Effector memory CD8-positive, alpha-beta T cell (primary cell): ENCODE measurements around the gene ETV6.

Source experiments
- ATAC-seq: fragments of 150-1000 bp; cut with Tn5 transposase; replicated peaks from 2 replicates; pipeline ENCODE4 v1.10.0; 2021; ENCODE audit warnings: mild to moderate bottlenecking, moderate library complexity
- DNase-seq, 3 experiments: peaks; one replicate each; pipeline ENCODE4 v3.0.0; 2021
- H3K27ac Mint-ChIP-seq, 2 donors: one replicate each; pipeline ENCODE4 v1.8.0; 2022; ENCODE audit warnings: mild to moderate bottlenecking in 2 of 2, mixed read lengths in 2 of 2, moderate library complexity in 2 of 2
- H3K27me3 Mint-ChIP-seq, 2 donors: one replicate each; pipeline ENCODE4 v1.8.0; 2022; ENCODE audit warnings: mixed read lengths in 2 of 2
- H3K36me3 Mint-ChIP-seq: one replicate; pipeline ENCODE4 v1.8.0; 2022; ENCODE audit warnings: mild to moderate bottlenecking, moderate library complexity, mixed read lengths; ENCODE audit not compliant: insufficient read depth
- H3K4me1 Mint-ChIP-seq, 2 donors: one replicate each; pipeline ENCODE4 v1.8.0; 2022; ENCODE audit warnings: low read depth in 2 of 2, mixed read lengths in 2 of 2
- H3K4me3 Mint-ChIP-seq, 2 donors: one replicate each; pipeline ENCODE4 v1.8.0; 2022; ENCODE audit warnings: mild to moderate bottlenecking in 2 of 2, mixed read lengths in 2 of 2, moderate library complexity in 2 of 2
- H3K9me3 Mint-ChIP-seq, 2 donors: one replicate each; pipeline ENCODE4 v1.8.0; 2022; ENCODE audit warnings: mixed read lengths in 2 of 2

Gene ETV6

DNA sequence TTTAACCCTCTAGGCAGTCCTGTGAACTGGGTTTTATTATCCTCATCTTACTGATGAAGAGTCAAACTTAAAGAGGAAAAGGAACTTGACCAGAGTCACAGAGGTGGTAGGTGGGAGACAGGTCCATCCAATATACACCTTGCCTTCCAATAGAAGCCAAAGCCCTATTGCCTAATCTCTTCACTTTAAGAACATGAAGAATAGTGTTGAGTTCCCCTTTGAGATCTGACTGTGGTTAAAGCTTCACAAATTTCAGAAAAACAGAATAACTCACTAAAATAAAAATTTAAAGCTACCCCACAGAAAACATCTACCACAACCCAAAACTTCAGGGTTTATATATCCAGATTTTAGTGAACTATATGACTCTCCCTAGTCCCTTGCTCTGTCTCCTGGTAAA, 115.4 kb downstream of the ETV6 start:
- peaks cover 36 to 49% of the 10 kb centered on the region in 2 donors for H3K4me1 Mint-ChIP-seq
- H3K4me3 Mint-ChIP-seq: no peak overlapping the region

DNA sequence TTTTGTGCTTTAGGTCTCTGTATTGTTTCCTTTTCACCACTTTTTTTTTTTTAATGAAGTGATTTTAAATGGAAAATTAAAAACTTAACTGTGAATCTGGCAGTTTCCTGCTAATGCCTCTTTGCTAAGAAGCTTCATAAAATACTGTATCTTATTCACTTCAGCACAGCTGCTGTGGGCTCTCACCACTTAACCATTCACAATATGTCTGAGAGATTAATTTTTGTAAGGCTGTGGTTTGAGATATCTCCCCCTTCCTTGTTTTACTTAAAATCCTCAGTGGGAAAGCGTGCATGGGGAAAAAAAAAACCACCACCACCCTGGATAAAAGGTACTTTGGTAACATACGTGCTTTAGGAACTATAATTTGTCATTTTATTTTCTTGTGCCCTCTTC, 115.9 kb downstream of the ETV6 start:
- Mint-ChIP-seq H3K27me3 (no peaks in the 10 kb centered on the region), H3K4me1 (peaks cover 39 to 51% of the 10 kb centered on the region in 2 donors), H3K36me3 (peaks cover 5% of the 10 kb centered on the region), H3K4me3 (peak overlapping the region; percentile 13 to 35), H3K9me3 (no peaks in the 10 kb centered on the region), H3K27ac (peak overlapping the region; percentile 48 to 83)
- no peak for ATAC-seq
- no peak for DNase-seq

More for the DNA sequence above, 115.4 kb downstream of the ETV6 start:
- Mint-ChIP-seq H3K27me3 (no peaks in the 10 kb centered on the region), H3K27ac (no peak overlapping the region), H3K9me3 (no peaks in the 10 kb centered on the region), H3K36me3 (peaks cover 5% of the 10 kb centered on the region)
- ATAC-seq: no peak
- DNase-seq: no peak

DNA sequence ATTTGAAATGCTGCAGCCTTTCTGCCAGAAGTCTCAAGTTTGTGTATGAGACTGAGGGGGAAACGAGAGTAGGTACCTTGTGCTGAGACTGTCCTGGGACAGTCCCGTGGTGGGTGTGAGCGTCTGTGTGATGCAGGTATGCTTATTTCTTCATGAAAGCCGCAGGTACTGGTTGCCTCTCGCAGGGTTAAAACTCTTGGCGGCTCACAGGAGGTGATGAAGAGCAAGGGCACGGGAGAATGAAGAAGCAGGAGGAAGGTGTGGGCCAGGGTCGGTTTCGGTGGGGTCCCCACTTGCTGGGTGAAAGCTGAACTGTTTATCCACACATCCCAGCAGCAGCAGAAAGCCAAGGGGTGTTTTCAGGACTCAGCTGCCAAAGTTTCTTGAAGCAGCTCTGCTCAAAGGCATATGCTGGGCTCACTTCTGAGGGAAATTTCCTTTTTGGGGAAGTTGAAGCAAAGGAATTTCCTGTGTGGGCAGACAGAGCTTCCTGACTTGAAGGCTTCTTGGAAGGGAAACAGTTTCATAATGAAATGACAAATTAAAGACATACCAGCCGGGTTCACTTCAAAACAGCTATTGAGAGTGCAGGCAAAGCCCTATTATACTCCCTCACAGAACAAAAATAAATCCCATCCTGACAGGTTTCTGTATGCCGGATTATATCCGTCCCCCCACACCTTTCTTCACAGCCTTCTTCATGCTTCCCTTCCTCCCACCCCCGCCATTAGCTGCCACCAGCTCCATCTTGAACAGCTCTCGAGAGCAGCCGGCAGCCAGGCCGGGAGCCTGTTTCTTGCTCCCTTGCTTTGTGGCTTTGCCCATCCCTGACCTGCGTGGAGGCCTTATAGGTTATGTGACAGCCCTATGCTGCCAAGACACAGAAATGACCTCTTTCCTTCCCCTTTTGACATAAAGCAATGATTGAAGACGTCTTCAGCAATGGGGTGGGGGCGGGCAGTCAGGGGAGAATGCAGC, 116.6 kb downstream of the ETV6 start:
- Mint-ChIP-seq H3K27me3 (no peaks in the 10 kb centered on the region), H3K9me3 (no peaks in the 10 kb centered on the region), H3K4me3 (peak overlapping the region; percentile 13 to 35), H3K36me3 (peaks cover 5% of the 10 kb centered on the region), H3K4me1 (peaks cover 39 to 52% of the 10 kb centered on the region in 2 donors), H3K27ac (peak overlapping the region; percentile 48 to 83)
- ATAC-seq (peak; percentile 69), DNase-seq (no peak)

DNA sequence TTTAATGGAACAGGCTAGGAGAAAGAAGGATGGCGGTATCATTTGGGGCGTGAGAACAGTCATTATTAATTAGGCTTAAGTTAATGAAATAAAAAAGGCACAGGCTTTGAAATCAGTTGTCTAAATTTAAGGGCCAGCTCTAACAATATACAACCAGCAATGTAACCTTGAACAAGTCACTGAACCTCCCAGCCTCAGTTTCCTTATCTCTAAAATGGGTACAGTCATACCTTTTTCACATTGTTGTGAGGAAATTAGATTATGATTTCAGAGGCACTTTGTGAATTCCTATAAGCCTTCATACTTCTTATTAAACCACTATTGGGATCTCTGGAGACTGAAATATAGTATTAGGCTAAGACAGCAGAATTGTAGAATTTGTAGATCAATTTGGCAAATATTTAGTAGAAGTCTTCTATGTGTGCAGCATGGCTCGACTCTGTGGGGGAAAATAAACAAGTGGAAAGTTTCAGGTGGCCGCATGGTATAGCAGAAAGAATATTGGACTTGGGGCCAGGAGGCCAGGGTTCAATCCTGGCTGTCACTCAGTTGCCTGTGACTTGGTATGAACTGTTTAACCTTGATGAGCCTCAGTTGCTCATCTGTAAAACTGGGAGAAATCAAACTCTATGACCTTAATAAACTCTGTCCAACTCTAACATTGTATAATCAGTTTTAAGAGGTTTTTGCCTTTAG, 117.7 kb downstream of the ETV6 start:
- DNase-seq (no peak), ATAC-seq (no peak)
- H3K9me3 Mint-ChIP-seq: no peaks in the 10 kb centered on the region
- peaks cover 39 to 53% of the 10 kb centered on the region in 2 donors for H3K4me1 Mint-ChIP-seq
- no peaks in the 10 kb centered on the region for H3K27me3 Mint-ChIP-seq
- H3K4me3 Mint-ChIP-seq: no peak overlapping the region
- peak overlapping the region in 1 of 2 donors; percentile 7 for H3K27ac Mint-ChIP-seq
- peaks cover 5% of the 10 kb centered on the region for H3K36me3 Mint-ChIP-seq

DNA sequence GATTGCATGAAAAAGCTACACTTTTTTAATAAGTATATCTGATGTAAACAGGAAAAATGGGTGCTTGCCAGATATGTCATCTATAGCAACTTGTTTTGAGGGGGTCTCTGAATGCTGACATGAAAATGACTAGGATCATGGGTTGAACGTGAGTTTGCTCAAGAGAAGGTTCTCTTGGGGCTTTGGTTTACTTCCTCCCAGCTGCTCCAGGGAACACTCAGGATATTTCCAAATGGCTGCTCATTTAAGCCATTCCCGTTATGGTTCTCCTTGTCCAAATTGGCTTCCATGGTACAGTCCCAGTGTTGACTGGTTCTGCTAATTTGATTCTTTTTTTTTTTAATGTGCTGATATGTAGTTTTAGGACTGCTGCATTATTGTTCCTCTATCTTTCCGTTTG, 118.3 kb downstream of the ETV6 start:
- DNase-seq: no peak
- no peak for ATAC-seq
- Mint-ChIP-seq H3K36me3 (peaks cover 5% of the 10 kb centered on the region), H3K9me3 (no peaks in the 10 kb centered on the region), H3K4me3 (no peak overlapping the region), H3K27me3 (no peaks in the 10 kb centered on the region), H3K4me1 (peaks cover 39 to 51% of the 10 kb centered on the region in 2 donors), H3K27ac (no peak overlapping the region)

DNA sequence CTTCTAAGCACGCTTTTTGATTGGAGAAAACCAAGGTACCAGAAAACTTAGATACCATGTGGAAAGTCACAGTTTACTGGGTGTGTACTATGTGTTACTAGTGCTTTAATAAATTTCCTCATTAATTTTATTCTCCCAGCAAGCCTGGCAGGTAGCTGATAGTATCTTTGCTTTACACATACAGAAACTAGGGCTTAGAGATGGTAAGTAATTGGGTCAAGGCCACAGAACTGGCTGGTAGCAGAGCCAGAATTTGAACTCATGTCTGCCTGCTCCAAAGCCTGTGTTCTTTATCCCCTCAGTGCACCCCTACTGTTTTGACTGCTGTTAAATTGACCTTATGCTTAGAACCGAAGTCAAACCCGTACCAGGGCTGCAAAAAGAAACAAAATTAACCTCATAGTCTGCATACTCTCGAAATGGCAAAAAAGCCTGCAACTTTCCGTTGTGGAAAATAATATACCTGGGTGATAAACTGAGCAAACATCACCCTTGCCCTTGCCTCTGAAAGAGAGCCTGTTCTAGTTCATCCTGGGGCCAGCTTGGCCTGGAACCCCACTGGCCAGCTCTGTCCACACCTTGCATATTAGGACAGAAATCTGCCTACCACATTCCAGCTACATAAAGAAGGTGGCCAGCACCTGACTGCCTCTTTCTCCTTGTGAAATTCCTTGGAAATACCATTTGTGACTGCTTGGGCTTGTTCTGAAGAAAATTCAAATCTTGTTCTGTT, 118.9 kb downstream of the ETV6 start:
- Mint-ChIP-seq H3K27ac (no peak overlapping the region), H3K9me3 (no peaks in the 10 kb centered on the region), H3K4me3 (no peak overlapping the region), H3K36me3 (peaks cover 5% of the 10 kb centered on the region), H3K27me3 (no peaks in the 10 kb centered on the region), H3K4me1 (peaks cover 34 to 49% of the 10 kb centered on the region in 2 donors)
- ATAC-seq (no peak), DNase-seq (no peak)

DNA sequence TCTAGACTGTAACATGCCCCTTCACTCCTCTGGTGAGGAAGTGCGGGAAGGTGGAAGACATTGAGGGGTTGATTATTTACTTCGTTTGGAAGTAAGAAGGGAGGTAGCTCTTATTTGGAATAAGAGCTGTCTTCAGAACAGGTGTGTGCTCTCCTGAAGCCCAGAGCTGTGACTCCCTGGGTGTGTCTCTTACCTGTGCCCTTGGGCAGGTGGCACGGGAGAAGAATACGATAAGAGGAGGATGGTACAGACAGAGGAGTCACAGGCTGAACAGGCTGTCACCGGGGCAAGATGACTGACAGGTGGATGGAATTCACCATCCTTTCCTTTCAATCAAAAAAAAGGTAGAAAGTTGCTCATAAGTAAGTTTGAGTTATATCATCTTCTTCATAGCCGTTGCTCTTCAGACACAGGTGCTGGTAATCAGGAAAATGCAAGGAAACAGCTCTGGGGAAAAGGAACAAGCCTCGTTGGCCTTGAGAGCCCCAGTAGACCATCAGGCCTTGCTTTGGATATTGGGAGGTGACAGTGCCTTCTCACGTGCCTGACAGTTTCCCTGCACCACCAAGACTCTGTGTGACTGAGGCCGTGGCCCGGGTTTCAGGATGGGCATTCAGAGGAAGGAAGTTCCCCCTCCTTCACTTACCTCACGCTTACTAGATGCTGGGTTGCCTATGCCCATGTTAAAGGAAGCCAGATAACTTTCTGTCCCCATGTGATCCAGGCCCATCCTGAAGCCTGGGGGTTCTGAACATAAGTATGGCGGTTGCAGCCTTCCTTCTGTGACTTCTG, 120.4 kb downstream of the ETV6 start:
- Mint-ChIP-seq H3K36me3 (peaks cover 5% of the 10 kb centered on the region), H3K27me3 (no peaks in the 10 kb centered on the region), H3K9me3 (no peaks in the 10 kb centered on the region), H3K27ac (peak overlapping the region; percentile 51 to 55), H3K4me3 (no peak overlapping the region), H3K4me1 (peaks cover 30 to 46% of the 10 kb centered on the region in 2 donors)
- DNase-seq (no peak), ATAC-seq (peak; percentile 44)

DNA sequence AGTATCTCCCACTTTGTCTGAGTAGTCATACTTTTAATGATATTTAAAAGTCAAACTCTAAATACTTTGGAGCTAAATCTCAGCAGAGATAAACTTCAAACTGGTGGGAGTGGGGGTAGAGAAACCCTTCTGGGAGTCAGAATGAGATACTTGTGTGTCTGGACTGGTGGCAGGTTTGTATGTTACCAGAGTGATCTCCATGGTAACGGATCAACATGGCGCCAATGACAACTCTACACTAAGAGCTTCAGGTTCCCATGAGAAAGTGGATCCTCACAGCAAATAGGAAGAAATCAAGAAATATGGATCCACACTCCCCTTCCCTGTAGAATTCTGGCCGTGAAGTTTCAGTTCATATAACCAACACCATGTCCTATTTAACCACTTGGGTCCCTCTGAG, 121.9 kb downstream of the ETV6 start:
- Mint-ChIP-seq H3K9me3 (no peaks in the 10 kb centered on the region), H3K27me3 (no peaks in the 10 kb centered on the region), H3K27ac (peak overlapping the region in 1 of 2 donors; percentile 42), H3K4me3 (no peak overlapping the region), H3K4me1 (peaks cover 19 to 34% of the 10 kb centered on the region in 2 donors), H3K36me3 (peaks cover 5% of the 10 kb centered on the region)
- no peak for ATAC-seq
- no peak for DNase-seq

DNA sequence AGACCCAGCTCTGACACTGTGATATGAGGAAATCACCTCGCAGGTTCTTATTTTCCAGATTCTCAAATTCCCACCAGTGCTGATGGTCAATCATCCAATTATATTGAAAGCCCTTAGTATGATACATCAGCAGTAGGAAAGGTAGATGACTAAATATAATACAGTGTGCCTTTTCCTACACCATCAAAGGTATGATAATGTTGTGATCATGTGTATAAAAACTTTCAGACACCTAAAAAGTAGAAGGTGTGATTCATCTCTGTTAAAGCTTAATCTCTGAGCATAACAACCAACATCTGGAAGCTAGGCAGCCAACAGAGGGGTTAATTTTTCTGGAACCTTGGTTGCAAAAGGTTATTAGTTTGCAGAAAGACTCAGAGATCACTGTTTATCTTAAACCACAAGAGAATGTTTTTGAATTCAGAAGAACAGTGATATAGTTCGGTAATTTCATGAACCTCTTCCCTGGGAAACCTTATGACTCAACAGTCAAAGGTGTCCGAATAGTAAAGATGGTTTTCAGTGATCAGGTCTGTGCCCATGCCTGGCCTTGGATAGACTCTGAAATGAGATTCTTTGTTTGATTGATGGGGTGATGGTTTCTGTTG, 122.5 kb downstream of the ETV6 start:
- peaks cover 15 to 29% of the 10 kb centered on the region in 2 donors for H3K4me1 Mint-ChIP-seq
- H3K27me3 Mint-ChIP-seq: no peaks in the 10 kb centered on the region
- DNase-seq (no peak), ATAC-seq (no peak)
- H3K4me3 Mint-ChIP-seq: no peak overlapping the region
- peaks cover 5% of the 10 kb centered on the region for H3K36me3 Mint-ChIP-seq
- H3K9me3 Mint-ChIP-seq: no peaks in the 10 kb centered on the region
- H3K27ac Mint-ChIP-seq: no peak overlapping the region

DNA sequence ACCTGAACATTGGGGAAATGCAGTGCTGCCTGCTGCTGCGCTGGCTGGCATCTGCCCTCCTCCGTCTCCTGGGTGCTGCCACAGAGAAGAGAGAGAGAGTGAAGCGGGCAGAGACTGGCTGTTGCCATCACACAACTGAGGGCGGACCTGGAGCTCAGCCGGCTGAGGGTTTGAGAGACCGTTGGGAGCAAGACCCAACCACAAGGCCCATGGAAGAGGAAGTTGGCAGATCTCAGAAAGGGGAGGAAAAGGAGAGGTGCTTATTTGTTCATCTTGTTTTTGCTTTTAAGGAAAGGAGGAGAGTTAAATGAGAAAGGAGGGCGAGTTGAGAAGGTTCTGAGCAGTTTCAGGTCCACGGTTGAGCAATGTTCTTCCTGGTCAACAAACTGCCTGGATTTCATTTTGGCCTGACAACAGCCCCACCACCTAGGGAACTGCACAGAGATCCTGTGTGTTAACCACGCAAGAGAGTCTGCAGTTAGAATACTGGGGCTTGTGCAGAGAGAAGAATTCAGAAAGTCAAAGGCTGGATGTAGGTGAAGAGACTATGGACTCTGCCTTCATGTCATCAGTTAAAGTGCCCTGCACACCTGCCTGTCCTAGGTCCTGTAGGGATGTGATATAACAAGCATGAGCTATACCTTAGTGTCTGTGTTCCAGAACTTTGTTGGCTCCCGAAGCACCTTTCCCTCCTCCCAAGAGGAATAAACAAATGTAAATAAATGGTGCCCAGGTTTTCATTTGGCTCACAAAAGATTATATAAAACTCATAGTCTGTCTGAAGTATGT, 124.6 kb downstream of the ETV6 start:
- DNase-seq (no peak), ATAC-seq (no peak)
- no peaks in the 10 kb centered on the region for H3K9me3 Mint-ChIP-seq
- no peak overlapping the region for H3K27ac Mint-ChIP-seq
- peaks cover 18 to 30% of the 10 kb centered on the region in 2 donors for H3K4me1 Mint-ChIP-seq
- H3K4me3 Mint-ChIP-seq: no peak overlapping the region
- no peaks in the 10 kb centered on the region for H3K27me3 Mint-ChIP-seq
- H3K36me3 Mint-ChIP-seq: peaks cover 5% of the 10 kb centered on the region

DNA sequence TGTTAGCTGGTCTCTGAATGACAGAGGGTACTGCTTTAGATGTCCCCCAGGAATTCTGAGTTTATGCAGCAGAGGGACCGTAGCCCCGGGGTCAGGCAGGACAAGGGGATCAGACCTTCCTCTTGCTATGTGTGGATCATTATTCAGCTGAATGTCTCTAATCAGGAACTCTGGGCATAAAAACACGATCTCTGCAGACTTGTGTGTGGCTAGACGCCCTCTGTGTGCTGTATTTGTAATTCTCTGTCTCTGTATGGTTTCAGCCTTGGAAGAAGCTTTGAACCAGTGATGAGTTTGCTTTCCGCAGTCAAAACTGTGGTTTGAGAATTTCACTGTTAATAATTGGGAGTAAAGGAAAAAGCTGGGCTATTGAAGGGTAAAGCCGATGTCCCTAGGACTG, 125.3 kb downstream of the ETV6 start:
- Mint-ChIP-seq H3K4me1 (peaks cover 15 to 25% of the 10 kb centered on the region in 2 donors), H3K27ac (no peak overlapping the region), H3K36me3 (no peaks in the 10 kb centered on the region), H3K27me3 (no peaks in the 10 kb centered on the region), H3K4me3 (no peak overlapping the region), H3K9me3 (no peaks in the 10 kb centered on the region)
- ATAC-seq (no peak), DNase-seq (no peak)

DNA sequence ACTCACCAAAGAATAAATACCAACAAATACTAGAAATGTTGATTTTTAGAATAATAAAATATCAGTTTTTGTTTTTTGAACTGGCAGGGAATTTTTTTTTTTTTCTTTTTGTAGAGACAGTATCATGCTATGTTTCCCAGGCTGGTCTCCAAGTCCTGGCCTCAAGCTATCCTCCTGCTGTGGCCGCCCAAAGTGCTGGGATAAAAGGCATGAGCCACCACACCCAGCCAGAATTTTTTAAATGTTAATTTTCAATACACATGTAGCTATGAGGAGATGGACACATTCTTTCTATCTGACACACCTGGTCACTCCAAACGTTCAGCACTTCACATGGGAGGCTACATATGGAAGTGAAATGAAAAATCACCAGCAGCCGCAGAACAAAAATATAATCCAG, 126.8 kb downstream of the ETV6 start:
- Mint-ChIP-seq H3K27me3 (no peaks in the 10 kb centered on the region), H3K4me3 (no peak overlapping the region), H3K36me3 (no peaks in the 10 kb centered on the region), H3K4me1 (peaks cover 11 to 18% of the 10 kb centered on the region in 2 donors), H3K9me3 (no peaks in the 10 kb centered on the region), H3K27ac (no peak overlapping the region)
- ATAC-seq: no peak
- DNase-seq: no peak
